Sigmoid colon (tissue), 7 donors: ENCODE data around the gene EFHC2. TPM values are rescaled to one million over a fixed set of nuclear protein-coding genes. Genes with fewer than 3 reads are reported as not detected.

ENCODE experiments used
- DNase-seq: peaks from one replicate; pipeline ENCODE4 v3.0.0-alpha.2; 2019
- H3K27ac ChIP-seq, 4 donors: fragments of 200-600 bp; sonication (generic); one replicate each; pipeline ENCODE4 v1.5.1; 2016 to 2019; ENCODE audit warnings: mild to moderate bottlenecking in 1 of 4
- H3K27me3 ChIP-seq, 3 donors: fragments of 200-600 bp; sonication (generic); one replicate each; pipeline ENCODE4 v1.5.1; 2019; ENCODE audit warnings: mild to moderate bottlenecking in 1 of 3
- H3K36me3 ChIP-seq, 4 donors: fragments of 200-600 bp; sonication (generic); one replicate each; pipeline ENCODE4 v1.5.1; 2016 to 2019
- H3K4me1 ChIP-seq, 4 donors: fragments of 200-600 bp; sonication (generic); one replicate each; pipeline ENCODE4 v1.5.1; 2017 to 2019
- H3K4me3 ChIP-seq, 4 donors: fragments of 200-600 bp; sonication (generic); one replicate each; pipeline ENCODE4 v1.5.1; 2017 to 2019; ENCODE audit warnings: mild to moderate bottlenecking in 2 of 4, moderate library complexity in 1 of 4
- H3K9me3 ChIP-seq, 4 donors: fragments of 200-600 bp in 3 of 4; sonication (generic) in 3 of 4; one replicate each; pipeline versions ENCODE4 v1.5.1 to v1.6.1; 2013 to 2019
- CTCF ChIP-seq, 4 experiments: fragments of 450-650 bp in 3 of 4; fragments of 200-600 bp in 1 of 4; IDR thresholded peaks; one replicate each; pipeline ENCODE4 v1.5.1; 2016 to 2019; ENCODE audit warnings: antibody characterized with exemption in 4 of 4, mild to moderate bottlenecking in 3 of 4, moderate library complexity in 2 of 4
- EP300 ChIP-seq, 4 donors: sonication (generic); formaldehyde crosslinking; IDR thresholded peaks; one replicate each; pipeline ENCODE4 v1.6.1; 2017; ENCODE audit warnings: antibody characterized with exemption in 4 of 4
- POLR2A ChIP-seq, 2 donors: fragments of 450-650 bp; IDR thresholded peaks; one replicate each; pipeline ENCODE4 v1.6.1; 2016; ENCODE audit warnings: antibody characterized with exemption in 2 of 2, mild to moderate bottlenecking in 2 of 2, moderate library complexity in 2 of 2
- POLR2AphosphoS5 ChIP-seq, 4 donors: sonication (generic); formaldehyde crosslinking; IDR thresholded peaks; one replicate each; pipeline ENCODE4 v1.6.1; 2017; ENCODE audit warnings: antibody characterized with exemption in 4 of 4
- WGBS, 2 donors: extraction: QIAGEN DNeasy Blood & Tissue Kit; methylation state at CpG; one replicate each; pipeline ENCODE4 v1.1.7; 2013; 5-methylcytosine and 5-hydroxymethylcytosine counted together
- intact Hi-C: fragments of 100-400 bp; cut with DNase I; formaldehyde crosslinking; loops from one replicate; pipeline ENCODE4 v1.15.1; 2023
- polyA plus RNA-seq, 3 donors: library from polyadenylated mRNA; stranded (reverse); fragments of 200-250 nt; gene quantifications; one replicate each; pipeline ENCODE4 v1.2.3, GENCODE V29; 2013
- total RNA-seq, 4 donors: library from RNA; depleted of rRNA; stranded (reverse); fragments of >200 nt; gene quantifications; one replicate each; pipeline ENCODE4 v1.1.0, GENCODE V29; 2016
- donor health status: healthy with polysubstance abuse.
- donor health status: Bipolar disorder and iron deficiency.
- donor health status: healthy.

The EFHC2 gene
- total and polyA plus RNA-seq, 7 donors, result 1.1 to 3.2 (median 2.6) TPM

- intact Hi-C loops, result no loop called here
- Histone ChIP-seq H3K27ac (no peak overlapping the region), H3K4me3 (no peak overlapping the region), H3K27me3 (no peaks in the 10 kb centered on the region), H3K9me3 (no peaks in the 10 kb centered on the region), H3K4me1 (no peaks in the 10 kb centered on the region), H3K36me3 (no peaks in the 10 kb centered on the region)
- DNase-seq, result no peak
- TF ChIP-seq POLR2AphosphoS5 (IDR thresholded peaks at IDR 0.05) (no peak), POLR2A (IDR thresholded peaks at IDR 0.05) (no peak), CTCF (IDR thresholded peaks at IDR 0.05) (no peak), EP300 (IDR thresholded peaks at IDR 0.05) (no peak)
Observed at GRCh38 chrX:44162964-44163475, 180.5 kb downstream of the EFHC2 start.

GRCh38 chrX:44157858-44158257 lies 185.6 kb downstream of the EFHC2 start:
- H3K36me3 ChIP-seq, result no peaks in the 10 kb centered on the region
- WGBS, 2 donors, result 89 to 91% methylated on average over 2 of the region's 2 CpGs
- H3K4me1 ChIP-seq, result no peaks in the 10 kb centered on the region
- TF ChIP-seq POLR2A (IDR thresholded peaks at IDR 0.05) (no peak), CTCF (IDR thresholded peaks at IDR 0.05) (no peak), POLR2AphosphoS5 (IDR thresholded peaks at IDR 0.05) (no peak), EP300 (IDR thresholded peaks at IDR 0.05) (no peak)
- no peak for DNase-seq
- no peaks in the 10 kb centered on the region for H3K27me3 ChIP-seq
- no peaks in the 10 kb centered on the region for H3K9me3 ChIP-seq
- intact Hi-C loops, result no loop called here
- no peak overlapping the region for H3K27ac ChIP-seq
- H3K4me3 ChIP-seq, result no peak overlapping the region

DNA sequence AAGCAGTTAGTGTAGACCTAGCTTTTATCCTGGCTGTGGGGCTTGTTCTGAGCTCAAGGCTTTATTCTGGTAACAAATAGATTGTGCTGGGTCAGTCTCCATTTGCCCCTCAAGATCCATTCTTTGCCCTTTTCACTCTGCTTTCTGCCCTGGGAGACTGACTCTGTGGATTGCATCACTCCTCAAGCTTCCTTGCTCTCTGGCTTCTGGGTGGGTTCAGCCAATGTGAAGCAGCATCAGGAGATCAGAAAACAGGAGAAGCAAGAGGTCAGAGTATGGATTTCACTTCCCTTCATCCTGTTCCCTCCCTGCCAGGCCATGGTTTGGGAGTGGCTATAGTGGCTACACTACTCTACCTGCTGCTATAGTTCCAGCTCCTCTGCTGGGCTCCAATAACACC lies 186.2 kb downstream of the EFHC2 start:
- DNase-seq, result no peak
- no peaks in the 10 kb centered on the region for H3K9me3 ChIP-seq
- intact Hi-C loops, result no loop called here
- no peaks in the 10 kb centered on the region for H3K4me1 ChIP-seq
- TF ChIP-seq EP300 (IDR thresholded peaks at IDR 0.05) (no peak), CTCF (IDR thresholded peaks at IDR 0.05) (no peak), POLR2A (IDR thresholded peaks at IDR 0.05) (no peak), POLR2AphosphoS5 (IDR thresholded peaks at IDR 0.05) (no peak)
- H3K4me3 ChIP-seq, result no peak overlapping the region
- no peak overlapping the region for H3K27ac ChIP-seq
- H3K36me3 ChIP-seq, result no peaks in the 10 kb centered on the region
- no peaks in the 10 kb centered on the region for H3K27me3 ChIP-seq

DNA sequence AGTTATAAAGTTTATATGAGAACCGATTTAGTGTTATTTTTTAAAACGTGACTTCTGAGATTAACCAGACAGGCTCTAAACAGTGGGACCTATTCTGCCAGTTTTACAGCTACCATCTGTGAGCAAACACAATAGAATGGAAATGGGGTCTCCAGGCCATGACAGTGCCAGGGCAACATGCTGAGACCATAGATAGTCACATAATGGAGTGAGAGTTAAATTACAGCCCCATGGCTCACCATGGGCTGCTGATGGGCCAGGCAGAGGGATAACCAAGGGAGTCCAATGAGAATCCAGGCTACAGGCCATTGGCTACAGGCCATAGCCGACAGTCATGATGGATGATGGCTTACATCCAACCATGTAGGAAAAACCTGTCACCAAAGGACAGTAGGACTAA lies 186.7 kb downstream of the EFHC2 start:
- Histone ChIP-seq H3K27me3 (no peaks in the 10 kb centered on the region), H3K4me1 (no peaks in the 10 kb centered on the region), H3K27ac (no peak overlapping the region), H3K9me3 (no peaks in the 10 kb centered on the region), H3K36me3 (no peaks in the 10 kb centered on the region), H3K4me3 (no peak overlapping the region)
- intact Hi-C loops, result no loop called here
- WGBS, 2 donors, result 76 to 81% methylated on average over 3 of the region's 3 CpGs
- DNase-seq, result no peak
- TF ChIP-seq EP300 (IDR thresholded peaks at IDR 0.05) (no peak), POLR2AphosphoS5 (IDR thresholded peaks at IDR 0.05) (no peak), CTCF (IDR thresholded peaks at IDR 0.05) (no peak), POLR2A (IDR thresholded peaks at IDR 0.05) (no peak)

- no peaks in the 10 kb centered on the region for H3K4me1 ChIP-seq
- no peak overlapping the region for H3K4me3 ChIP-seq
- WGBS, 2 donors, result 79 to 82% methylated on average over 4 of the region's 4 CpGs
- no peak for TF ChIP-seq POLR2A (IDR thresholded peaks at IDR 0.05)
- no peak for TF ChIP-seq POLR2AphosphoS5 (IDR thresholded peaks at IDR 0.05)
- TF ChIP-seq EP300 (IDR thresholded peaks at IDR 0.05), result no peak
- no peak for TF ChIP-seq CTCF (IDR thresholded peaks at IDR 0.05)
- no peaks in the 10 kb centered on the region for H3K36me3 ChIP-seq
- H3K27ac ChIP-seq, result no peak overlapping the region
- DNase-seq, result no peak
- intact Hi-C loops, result no loop called here
- no peaks in the 10 kb centered on the region for H3K27me3 ChIP-seq
- H3K9me3 ChIP-seq, result no peaks in the 10 kb centered on the region
Observed at GRCh38 chrX:44155126-44155525, 188.3 kb downstream of the EFHC2 start.
